ENCODE measurements around the gene TSPAN31. TPM values are rescaled to one million over a fixed set of nuclear protein-coding genes. Genes with fewer than 3 reads are reported as not detected.

The TSPAN31 gene
- total and polyA plus RNA-seq, 2 of the 8 experiments (the other 6 are each of a cell fraction or from before 2014, with no cell fraction given): 15.8 to 31.4 TPM

DNA sequence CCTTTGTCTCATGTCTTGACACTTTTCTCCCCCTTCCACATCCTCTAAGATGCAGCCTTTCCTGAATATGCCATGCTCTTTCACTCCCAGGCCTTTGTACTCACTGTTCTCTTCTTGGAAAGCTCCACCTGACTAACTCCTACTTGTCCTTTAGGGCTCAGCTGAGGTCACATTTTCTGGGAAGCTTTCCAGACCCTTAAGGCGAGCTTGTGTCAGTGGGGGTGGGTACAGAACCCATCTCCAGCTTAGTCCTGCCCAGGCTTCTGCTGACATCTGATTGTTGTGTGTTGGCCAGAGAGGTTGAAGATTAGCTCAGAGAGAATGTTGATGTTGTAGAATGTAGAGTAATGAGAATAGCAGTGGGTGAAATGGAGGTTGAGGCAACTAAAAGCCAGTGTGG lies 34.9 kb downstream of the TSPAN31 start:
- no peak overlapping the region for H3K4ac ChIP-seq (replicated peaks; ENCODE audit: insufficient read length, low read depth, low read length)
- no peak overlapping the region for H2BK120ac ChIP-seq (replicated peaks; ENCODE audit: low read depth, low read length)
- peaks cover 0 to 16% of the 10 kb centered on the region in 2 experiments; a peak in 2 of 4 replicates for H3K79me2 ChIP-seq (ENCODE audit: control insufficient read depth in 1 of 2, insufficient read depth in 2 of 2, low read length in 2 of 2)
- H3K79me1 ChIP-seq (ENCODE audit: low read depth, low read length): no peaks in the 10 kb centered on the region
- FAIRE-seq (no peak), DNase-seq (ENCODE audit: low read depth in 1 of 2, low spot score in 2 of 2) (no peak)
- H3K23me2 ChIP-seq (ENCODE audit: low read depth, low read length): peaks cover 2% of the 10 kb centered on the region; the same call in 1 of the 2 replicates
- no peaks in the 10 kb centered on the region for H3K4me1 ChIP-seq (replicated peaks in 1 of 4; ENCODE audit: control insufficient read depth in 3 of 4, insufficient read depth in 4 of 4, low read length in 3 of 4)
- no peak overlapping the region for H3K56ac ChIP-seq (replicated peaks; ENCODE audit: insufficient read length, low read depth, low read length)
- no peak overlapping the region for H2AK5ac ChIP-seq (ENCODE audit: low read depth, low read length)
- no peaks in the 10 kb centered on the region for H4K20me1 ChIP-seq (replicated peaks in 1 of 2; ENCODE audit: control insufficient read depth in 1 of 2, insufficient read depth in 2 of 2, low read length in 2 of 2)
- H3K9ac ChIP-seq (replicated peaks in 1 of 4; ENCODE audit: extremely low read depth in 1 of 4, low read depth in 3 of 4, low read length in 3 of 4): no peak overlapping the region
- H3K23ac ChIP-seq (ENCODE audit: insufficient read length): no peak overlapping the region
- no peak overlapping the region for H2BK12ac ChIP-seq (ENCODE audit: low read depth, low read length)
- no peak overlapping the region for H4K8ac ChIP-seq (ENCODE audit: extremely low read depth, insufficient read depth, low read length)
- no peak overlapping the region for H4K5ac ChIP-seq (ENCODE audit: insufficient read length, low read depth, low read length)
- H3K14ac ChIP-seq (ENCODE audit: insufficient read length): no peak overlapping the region
- H3K27ac ChIP-seq (ENCODE audit: low read depth, low read length): no peak overlapping the region
- H2AFZ ChIP-seq (ENCODE audit: low read length): no peak overlapping the region
- no peak overlapping the region for H3K4me3 ChIP-seq (ENCODE audit: extremely low read depth in 1 of 4, insufficient read depth in 2 of 4, low read depth in 3 of 4, low read length in 4 of 4)
- no peak overlapping the region for H2BK15ac ChIP-seq (ENCODE audit: low read length)
- H3K18ac ChIP-seq (ENCODE audit: extremely low read depth, low read length): no peak overlapping the region
- POLR2A ChIA-PET (ENCODE audit: partially characterized antibody): interaction anchor here (1.0 to 1.6 kb wide), 5 partner anchors 8 to 28 kb away, joined by 3 to 6 read pairs (median 4); partner anchors contain the start of genes CDK4, CYP27B1, EEF1AKMT3 and METTL1
- H3K4me2 ChIP-seq (ENCODE audit: insufficient read depth in 1 of 2, low read depth in 2 of 2, low read length in 2 of 2): no peak overlapping the region
- no peak overlapping the region for H2BK20ac ChIP-seq (ENCODE audit: low read length)
- CTCF ChIA-PET (ENCODE audit: partially characterized antibody): interaction anchor here (1.1 to 4.7 kb wide), 6 partner anchors 9 to 53 kb away, joined by 3 to 28 read pairs (median 12); partner anchors contain the start of gene CYP27B1
- no peak overlapping the region for H2BK5ac ChIP-seq (ENCODE audit: low read depth, low read length)
- WGBS, 2 experiments (ENCODE audit: extremely low coverage in 1 of 2, insufficient coverage in 1 of 2, insufficient read length in 1 of 2, insufficient replicate concordance in 2 of 2, low coverage in 1 of 2, low lambda C conversion rate in 2 of 2, missing lambda C conversion rate in 1 of 2): 81% methylated on average over 1 of the region's 1 CpG; no CpG with 5 or more reads in 1 of the 2 experiments
- H3K36me3 ChIP-seq (ENCODE audit: control insufficient read depth in 2 of 4, insufficient read depth in 4 of 4, low read length in 3 of 4): peaks cover 0 to 3% (median 0%) of the 10 kb centered on the region in 4 experiments; a peak in 2 of 8 replicates
- no peaks in the 10 kb centered on the region for H3K9me3 ChIP-seq (ENCODE audit: insufficient read depth in 2 of 2, low read depth in 1 of 2, low read length in 1 of 2)
- H3K27me3 ChIP-seq (replicated peaks in 1 of 4; ENCODE audit: control insufficient read depth in 3 of 4, extremely low read depth in 1 of 4, insufficient read depth in 3 of 4, low read length in 3 of 4): no peaks in the 10 kb centered on the region
- no peak overlapping the region for H4K91ac ChIP-seq (replicated peaks; ENCODE audit: insufficient read length, low read length)

All from H1 (cell line).